ENCODE measurements around the gene ZNF205.

The ZNF205 gene

GRCh38 chr16:3084969-3085670, 27.3 kb upstream of the ZNF205 start:
- DNase-seq (ENCODE audit: low read depth in 2 of 2) = no peak

GRCh38 chr16:3085868-3086595, 26.4 kb upstream of the ZNF205 start:
- DNase-seq (ENCODE audit: low read depth in 2 of 2) = no peak

GRCh38 chr16:3086596-3087242, 25.7 kb upstream of the ZNF205 start:
- no peak for DNase-seq (ENCODE audit: low read depth in 2 of 2)

GRCh38 chr16:3087243-3088235, 24.8 kb upstream of the ZNF205 start:
- no peak for DNase-seq (ENCODE audit: low read depth in 2 of 2)

- DNase-seq (ENCODE audit: low read depth in 2 of 2) = no peak
These were observed 23.9 kb upstream of the ZNF205 start for GRCh38 chr16:3088450-3088849.

- no peak for DNase-seq (ENCODE audit: low read depth in 2 of 2)
These were observed 23.3 kb upstream of the ZNF205 start for GRCh38 chr16:3088925-3089716.

- DNase-seq (ENCODE audit: low read depth in 2 of 2) = no peak
These were observed 22.4 kb upstream of the ZNF205 start for GRCh38 chr16:3089717-3090592.

- no peak for DNase-seq (ENCODE audit: low read depth in 2 of 2)
These were observed 20.8 kb upstream of the ZNF205 start for GRCh38 chr16:3091551-3091950.

- DNase-seq (ENCODE audit: low read depth in 2 of 2) = no peak
These were observed 19.9 kb upstream of the ZNF205 start for GRCh38 chr16:3092501-3092941.

- no peak for DNase-seq (ENCODE audit: low read depth in 2 of 2)
These were observed 17.9 kb upstream of the ZNF205 start for GRCh38 chr16:3094289-3095027.

- DNase-seq (ENCODE audit: low read depth in 2 of 2) = no peak
These were observed 16.5 kb upstream of the ZNF205 start for GRCh38 chr16:3095869-3096268.

GRCh38 chr16:3096362-3096761, 16.0 kb upstream of the ZNF205 start:
- no peak for DNase-seq (ENCODE audit: low read depth in 2 of 2)

- no peak for DNase-seq (ENCODE audit: low read depth in 2 of 2)
These were observed 15.1 kb upstream of the ZNF205 start for GRCh38 chr16:3097266-3097665.

GRCh38 chr16:3098459-3099394, 13.7 kb upstream of the ZNF205 start, which contains the start of gene ZSCAN10:
ZSCAN10 (minus strand) TSS chr16:3099294; CDS start chr16:3092937, 6,357 bp downstream.
- no peak for DNase-seq (ENCODE audit: low read depth in 2 of 2)

- no peak for DNase-seq (ENCODE audit: low read depth in 2 of 2)
These were observed 13.0 kb upstream of the ZNF205 start for GRCh38 chr16:3099395-3099731.

- DNase-seq (ENCODE audit: low read depth in 2 of 2) = peak; percentile 81 to 86
These were observed 12.5 kb upstream of the ZNF205 start for GRCh38 chr16:3099732-3100499.
